ENCODE results near the gene NFATC1.

GRCh38 chr18:79393181-79393634 lies 2.5 kb upstream of the NFATC1 start:
- TF ChIP-seq POLR2AphosphoS5 (IDR thresholded peaks at IDR 0.05; ENCODE audit: low read depth, low read length) (no peak), REST (IDR thresholded peaks at IDR 0.05; ENCODE audit: insufficient read depth in 1 of 2, low read depth in 2 of 2, low read length in 2 of 2) (no peak), TAF1 (IDR thresholded peaks at IDR 0.05; ENCODE audit: borderline replicate concordance, insufficient read depth, low read length) (no peak)
